H4 (cell line): Measurements from ENCODE around the gene SARS2. TPM values are rescaled to one million over a fixed set of nuclear protein-coding genes. Genes with fewer than 3 reads are reported as not detected.
"Not testable (repeated sequence)": the region's sequence is repeated elsewhere in the genome, so short reads cannot be mapped to it uniquely, and the experiment has no call there.

Experiments used
- DNase-seq: peaks from one replicate; pipeline ENCODE4 v3.0.0-alpha.2; 2015; ENCODE audit warnings: low spot score
- total RNA-seq: library from RNA; depleted of rRNA; stranded (reverse); fragments of >200 nt; shearing (Covaris generic); gene quantifications from 2 replicates; pipeline ENCODE4 v1.2.3, GENCODE V29; 2014

The SARS2 gene
- total RNA-seq, 1 experiment from 2014 or later: 41.8 TPM

GRCh38 chr19:38892841-38893240, 37.7 kb downstream of the SARS2 start:
- DNase-seq: no peak

GRCh38 chr19:38891771-38892170, 38.8 kb downstream of the SARS2 start:
- no peak for DNase-seq

- no peak for DNase-seq
Observed at GRCh38 chr19:38890686-38891085, 39.9 kb downstream of the SARS2 start.

- no peak for DNase-seq
Observed at GRCh38 chr19:38889803-38890202, 40.8 kb downstream of the SARS2 start.

GRCh38 chr19:38888876-38889275, 41.7 kb downstream of the SARS2 start:
- no peak for DNase-seq

GRCh38 chr19:38884691-38885090, 45.9 kb downstream of the SARS2 start:
- not testable (repeated sequence) for DNase-seq

GRCh38 chr19:38883286-38883685, 47.3 kb downstream of the SARS2 start:
- DNase-seq: no peak

- DNase-seq: no peak
Observed at GRCh38 chr19:38880882-38881609, 49.5 kb downstream of the SARS2 start.

GRCh38 chr19:38880076-38880881, 50.3 kb downstream of the SARS2 start:
- no peak for DNase-seq

GRCh38 chr19:38879400-38879751, 51.2 kb downstream of the SARS2 start:
- DNase-seq: no peak

GRCh38 chr19:38878575-38879399, 51.8 kb downstream of the SARS2 start:
- DNase-seq: no peak

GRCh38 chr19:38877781-38878574, 52.6 kb downstream of the SARS2 start, which contains the start of gene RINL:
RINL (minus strand) TSS chr19:38878275; CDS start chr19:38876742, 1,533 bp downstream.
- DNase-seq: no peak

- DNase-seq: no peak
Observed at GRCh38 chr19:38875656-38876395, 54.7 kb downstream of the SARS2 start.

GRCh38 chr19:38873400-38873799, 57.2 kb downstream of the SARS2 start:
- not testable (repeated sequence) for DNase-seq

- no peak for DNase-seq
Observed at GRCh38 chr19:38870612-38871011, 60.0 kb downstream of the SARS2 start.

GRCh38 chr19:38869836-38870607, 60.5 kb downstream of the SARS2 start:
- DNase-seq: peak; percentile 60

- DNase-seq: no peak
Observed at GRCh38 chr19:38869160-38869835, 61.3 kb downstream of the SARS2 start.

- DNase-seq: no peak
Observed at GRCh38 chr19:38868551-38868950, 62.0 kb downstream of the SARS2 start.

GRCh38 chr19:38867171-38867780, 63.3 kb downstream of the SARS2 start:
- DNase-seq: no peak
